ENCODE measurements around the gene KIAA1217.
A peak's percentile ranks its signal among the peaks of the same experiment; 100 is the strongest.

Gene KIAA1217

DNA sequence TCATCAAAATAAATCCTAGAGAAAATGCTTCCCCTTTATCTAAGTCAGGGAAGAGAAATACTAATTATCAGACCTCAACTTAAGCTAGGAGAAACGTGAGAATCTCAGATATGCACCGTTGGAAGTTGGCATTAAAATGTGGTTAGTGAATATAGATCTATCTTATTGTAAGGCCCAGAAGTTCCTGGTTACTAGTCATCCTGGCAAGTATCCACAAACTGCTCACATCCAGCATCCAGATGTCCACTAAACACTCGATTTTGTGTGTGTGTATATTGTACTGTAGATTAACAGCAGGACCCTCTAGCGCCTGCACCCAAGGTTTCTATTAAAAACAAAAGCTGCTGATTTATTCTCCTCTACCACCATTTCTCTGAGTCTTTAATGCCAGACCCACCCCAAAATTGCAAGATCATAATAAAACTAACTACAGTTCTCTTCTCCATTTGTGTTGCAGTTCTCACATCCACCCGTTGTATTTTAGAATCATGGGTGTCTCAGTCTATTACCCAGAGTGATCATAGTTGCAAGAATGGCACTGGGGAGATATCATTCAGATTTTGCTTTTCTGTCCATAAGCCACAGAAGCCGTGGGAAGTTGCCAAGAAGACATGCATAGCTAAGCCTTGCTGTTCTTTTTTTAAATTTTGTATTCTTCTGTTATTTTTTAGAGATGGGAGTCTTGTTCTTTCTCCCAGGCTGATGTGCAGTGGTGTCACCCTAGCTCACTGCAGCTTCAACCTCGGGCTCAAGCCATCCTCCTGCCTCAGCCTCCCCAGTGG lies 165.4 kb downstream of the KIAA1217 start:
- DNase-seq: no peak

DNA sequence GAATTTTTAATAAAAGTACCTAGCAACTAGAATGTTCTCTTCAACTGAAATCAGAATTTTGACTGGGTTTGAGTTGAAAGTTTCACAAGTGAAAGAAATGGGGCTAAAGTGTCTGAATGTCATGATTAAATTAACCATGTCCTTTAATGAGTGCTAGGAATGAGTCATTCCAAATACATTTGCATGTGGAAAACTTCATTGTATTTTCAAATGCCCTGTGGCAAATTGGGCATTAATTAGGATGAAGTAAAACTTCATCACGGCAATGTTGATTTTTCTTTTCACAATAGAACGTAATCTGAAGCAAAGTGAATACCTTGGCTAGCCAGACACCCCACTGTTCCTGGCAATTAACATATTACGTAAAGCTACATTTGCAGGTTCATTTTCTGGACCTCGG lies 166.6 kb downstream of the KIAA1217 start:
- no peak for DNase-seq

DNA sequence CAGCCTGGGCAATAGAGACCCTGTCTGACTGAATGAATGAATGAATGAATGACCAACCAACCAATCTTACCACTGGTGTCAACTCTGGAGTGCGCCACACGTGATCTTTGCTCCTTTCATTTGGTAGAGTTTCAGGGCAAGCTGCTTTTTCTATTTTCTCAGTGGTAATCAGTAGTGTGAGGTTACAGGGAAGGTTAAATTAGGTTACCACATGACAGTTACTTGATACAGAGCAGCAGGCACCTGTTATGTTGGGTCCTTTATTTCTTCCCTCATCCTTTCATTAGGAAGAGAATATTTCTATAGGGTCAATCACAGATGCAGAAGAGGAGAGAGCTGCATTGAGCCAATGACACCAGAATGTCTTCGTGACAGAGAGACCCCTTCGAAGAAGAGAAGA lies 167.8 kb downstream of the KIAA1217 start:
- DNase-seq: no peak

DNA sequence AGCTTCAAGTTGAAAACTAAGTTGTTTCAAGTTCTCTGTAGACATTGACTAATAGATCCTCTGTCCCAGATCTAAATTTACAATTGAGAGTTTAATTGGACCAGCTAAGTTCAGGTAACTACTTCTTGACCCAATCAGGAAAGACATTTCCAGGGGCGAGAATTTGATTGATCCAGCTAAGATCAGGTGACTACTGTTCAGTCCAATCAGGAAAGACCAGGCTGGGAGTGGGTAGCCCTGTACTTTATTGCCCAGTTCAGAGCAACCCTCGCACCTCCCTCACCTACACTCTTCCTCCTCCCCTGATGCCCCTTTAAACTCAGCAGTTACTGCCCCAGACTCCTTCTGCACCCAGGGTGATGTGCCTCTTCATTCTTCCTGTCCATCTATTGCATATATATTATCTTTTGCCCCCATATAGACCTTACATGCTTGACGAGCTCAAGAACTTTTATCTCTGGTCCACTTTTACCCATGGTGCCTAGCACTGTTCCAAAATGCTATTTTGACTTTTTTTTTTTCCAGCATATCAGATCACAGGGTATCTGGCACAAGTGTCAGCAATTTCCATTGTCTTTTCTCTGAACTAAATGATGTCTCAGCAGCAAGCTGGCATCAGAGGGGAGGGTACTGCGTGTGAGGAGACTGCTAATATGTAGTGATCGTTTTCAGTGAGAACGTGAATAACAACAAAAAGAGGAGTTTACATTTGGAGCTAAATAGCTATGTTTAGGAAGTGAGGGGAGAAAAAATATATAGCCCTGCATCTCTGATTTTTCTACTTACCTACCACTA lies 169.4 kb downstream of the KIAA1217 start:
- DNase-seq: no peak

DNA sequence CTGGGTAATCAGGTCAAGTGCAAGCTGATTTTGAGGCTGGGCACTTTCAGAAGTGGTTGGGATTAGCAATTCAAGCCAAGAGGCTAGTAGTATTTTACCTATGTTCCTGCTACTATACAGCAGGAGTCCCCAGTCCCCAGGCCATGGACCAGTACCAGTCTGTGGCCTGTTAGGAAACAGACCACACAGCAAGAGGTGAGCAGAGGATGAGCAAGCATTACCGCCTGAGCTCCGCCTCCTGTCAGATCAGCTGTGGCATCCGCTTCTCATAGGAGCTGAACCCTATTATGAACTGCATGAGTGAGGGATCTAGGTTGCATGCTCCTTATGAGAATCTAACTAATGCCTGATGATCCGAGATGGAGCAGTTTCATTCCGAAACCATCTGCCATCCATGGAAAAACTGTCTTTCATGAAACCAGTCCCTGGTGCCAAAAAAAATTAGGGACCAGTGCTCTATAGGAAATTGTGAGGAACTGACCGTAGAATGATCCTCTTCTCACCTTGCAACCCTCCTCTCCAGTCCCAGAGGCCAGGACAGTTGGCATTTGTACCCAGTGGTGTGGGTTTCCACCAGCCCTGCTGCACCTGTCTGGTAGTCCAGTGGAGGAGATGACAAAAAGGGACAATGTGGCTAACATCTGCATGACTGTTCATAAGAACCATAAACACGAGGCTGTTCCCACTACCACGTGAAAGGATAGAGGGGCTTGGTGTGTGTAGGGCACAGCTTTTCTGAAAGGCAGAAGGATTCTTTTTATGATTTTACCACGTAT lies 172.5 kb downstream of the KIAA1217 start:
- DNase-seq: no peak

DNA sequence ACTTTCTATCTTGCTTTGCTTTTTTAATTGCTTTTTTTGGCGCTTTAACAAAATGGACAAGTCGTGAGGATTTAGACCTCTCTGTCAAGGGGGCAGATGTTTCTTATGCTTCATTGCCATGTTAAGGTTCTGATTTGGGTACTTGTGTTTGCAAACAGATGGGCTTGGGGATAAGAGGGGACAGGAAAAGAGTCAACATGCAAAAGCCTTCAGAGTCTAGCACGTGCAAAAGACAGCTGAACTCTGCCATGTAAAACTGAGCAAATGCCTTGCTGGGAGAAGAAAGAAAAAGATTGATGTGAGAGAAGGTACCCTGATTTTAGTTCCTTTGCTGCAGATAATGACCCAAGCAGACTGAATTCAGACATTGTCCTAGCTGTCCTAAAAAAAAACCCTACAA lies 173.1 kb downstream of the KIAA1217 start:
- no peak for DNase-seq

DNA sequence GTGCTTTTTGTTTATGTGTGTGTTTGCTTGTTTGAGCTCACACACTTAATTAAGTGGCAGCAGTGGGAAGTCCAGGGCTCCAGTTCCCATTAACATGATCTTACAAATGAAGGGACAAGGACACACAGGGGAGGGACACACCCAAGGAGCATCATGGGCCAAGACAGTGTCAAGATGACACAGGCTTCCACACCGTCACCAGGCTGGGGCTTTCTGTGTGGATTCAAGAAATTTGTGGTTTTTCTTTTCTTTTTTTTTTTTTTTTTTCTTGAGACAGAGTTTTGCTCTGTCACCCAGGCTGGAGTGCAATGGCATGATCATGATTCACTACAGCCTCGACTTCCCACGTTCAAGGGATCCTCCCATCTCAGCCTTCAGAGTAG lies 173.6 kb downstream of the KIAA1217 start:
- no peak for DNase-seq

DNA sequence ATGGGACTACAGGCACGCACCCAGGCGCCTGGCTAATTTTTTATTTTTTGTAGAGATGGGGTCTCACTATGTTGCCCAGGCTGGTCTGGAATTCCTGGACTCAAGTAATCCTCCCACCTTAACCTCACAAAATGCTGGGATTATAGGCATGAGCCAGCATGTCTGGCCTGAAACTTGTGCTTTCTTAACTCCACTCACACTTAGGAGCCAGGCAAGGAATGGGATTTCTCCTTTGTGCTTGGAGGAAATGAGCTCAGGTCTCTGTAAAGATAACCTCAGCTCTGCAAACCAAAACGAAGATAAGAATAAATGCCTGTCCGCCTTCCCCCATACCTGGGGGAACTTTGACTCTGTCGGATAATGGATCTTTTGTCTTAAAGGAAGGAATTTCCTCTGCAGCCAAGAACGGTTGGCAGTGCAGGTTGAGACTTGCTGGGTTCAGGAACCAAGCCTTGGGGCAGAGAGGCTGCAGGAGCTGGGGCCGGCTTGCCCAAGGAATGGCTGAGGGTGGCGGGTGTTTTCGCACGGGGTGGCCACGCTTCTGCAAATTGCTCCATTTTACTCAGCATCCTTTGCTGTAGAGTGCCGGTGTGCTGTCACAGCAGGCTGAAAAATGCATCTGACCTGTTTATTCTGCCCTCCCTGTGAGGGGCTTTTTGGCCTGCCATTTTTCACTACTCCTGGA lies 174.2 kb downstream of the KIAA1217 start:
- DNase-seq: no peak

DNA sequence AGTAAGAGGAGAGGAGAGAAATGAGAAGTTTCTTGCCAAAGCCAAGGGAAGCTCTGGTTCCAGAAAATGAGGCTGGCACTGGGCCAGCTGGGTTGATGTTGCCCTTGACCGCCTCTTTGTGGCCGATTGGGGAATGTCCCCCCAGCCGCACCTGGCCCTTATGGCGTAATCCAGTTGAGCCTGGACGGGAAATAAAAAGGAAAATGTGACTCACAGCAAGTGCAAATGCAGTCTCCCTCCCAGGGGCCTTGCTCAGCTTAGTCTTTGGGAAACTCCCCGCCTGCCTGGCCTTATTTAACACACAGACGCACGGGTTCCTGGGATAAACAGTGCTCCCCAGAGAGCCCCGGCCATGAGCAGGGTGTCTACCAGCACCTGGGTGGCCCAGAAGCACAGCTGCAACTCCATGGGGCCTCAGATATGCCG lies 174.8 kb downstream of the KIAA1217 start:
- peak; percentile 71 for DNase-seq

DNA sequence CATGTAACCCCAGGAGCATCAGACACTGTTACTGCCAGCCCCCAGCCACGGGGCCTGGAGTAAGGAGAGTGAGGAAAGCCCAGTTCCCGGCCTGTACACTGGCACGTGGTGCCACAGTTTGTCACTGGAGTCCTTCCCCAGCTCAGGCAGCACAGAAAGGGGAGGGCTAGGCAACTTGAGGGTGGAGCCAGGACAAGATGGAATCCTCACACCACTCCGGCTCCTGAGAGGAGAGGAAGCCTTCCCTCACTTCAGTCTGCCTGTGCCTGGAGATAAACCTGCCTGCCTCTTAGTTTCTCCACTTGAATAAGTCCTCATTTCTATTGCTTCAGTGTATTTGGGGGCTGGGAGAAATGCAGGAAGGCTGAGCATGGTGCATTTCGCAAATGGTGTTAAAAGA lies 176.0 kb downstream of the KIAA1217 start:
- DNase-seq: no peak

DNA sequence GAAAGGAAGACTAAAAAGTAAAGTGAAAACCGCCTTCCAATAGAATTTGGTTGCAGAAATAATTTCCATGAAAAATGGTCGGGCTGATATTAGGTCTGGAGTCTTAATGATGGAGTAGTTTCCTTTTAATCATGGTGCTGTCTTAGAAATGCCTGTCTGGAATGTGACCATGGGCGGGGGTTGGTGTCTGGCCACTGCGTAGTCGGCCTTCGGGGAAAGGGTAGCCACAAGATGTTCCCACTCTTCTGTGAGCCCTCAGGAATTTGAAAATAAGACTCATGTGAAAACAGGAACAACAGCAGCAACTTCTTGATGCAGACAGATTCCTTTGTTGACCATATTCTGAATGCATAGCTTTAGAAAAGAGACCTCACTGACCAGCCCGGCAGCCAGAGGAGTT lies 176.8 kb downstream of the KIAA1217 start:
- DNase-seq: no peak

DNA sequence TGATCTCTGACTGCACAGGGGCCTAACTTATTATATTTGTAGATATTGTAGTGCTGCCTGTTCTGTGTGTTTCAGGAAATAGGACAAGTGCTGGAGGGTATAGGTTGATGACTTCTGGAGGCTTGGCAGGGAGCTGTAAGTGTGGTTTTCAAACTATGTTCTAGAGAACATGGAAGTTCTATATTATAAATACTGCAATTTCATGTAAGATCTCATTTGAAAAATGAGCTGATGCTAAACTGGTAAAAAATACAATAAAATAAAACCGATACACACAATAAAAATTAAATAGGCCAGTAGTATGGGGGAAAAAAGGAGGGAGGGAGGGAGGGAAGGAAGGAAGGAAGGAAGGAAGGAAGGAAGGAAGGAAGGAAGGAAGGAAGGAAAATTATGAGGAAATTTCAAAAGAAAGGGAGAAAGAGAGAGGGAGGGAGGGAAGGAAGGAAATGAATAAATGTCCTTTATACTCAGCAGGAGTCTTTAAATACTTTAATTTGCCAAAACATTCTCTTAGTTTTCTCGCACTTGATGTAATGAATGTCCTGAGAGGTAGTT lies 181.3 kb downstream of the KIAA1217 start:
- DNase-seq: no peak

DNA sequence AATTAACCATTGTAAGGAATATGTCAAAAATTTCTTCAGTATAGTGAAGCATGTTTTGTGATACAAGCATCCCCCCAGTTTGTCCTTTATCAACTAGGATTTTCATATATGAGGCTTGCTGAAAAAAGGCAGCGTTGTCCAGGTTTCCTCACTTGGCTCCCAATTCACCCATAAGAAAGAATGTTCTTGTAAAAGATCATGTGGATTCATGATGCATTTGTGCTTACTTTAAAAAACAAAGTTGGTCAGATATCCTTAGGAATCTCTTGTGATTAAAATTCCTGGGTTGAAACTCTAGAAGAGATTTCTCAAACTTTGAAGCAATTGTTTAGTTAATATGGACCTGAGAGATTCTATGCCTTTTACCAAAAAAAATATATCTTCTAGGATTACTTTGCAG lies 181.8 kb downstream of the KIAA1217 start:
- DNase-seq: no peak

DNA sequence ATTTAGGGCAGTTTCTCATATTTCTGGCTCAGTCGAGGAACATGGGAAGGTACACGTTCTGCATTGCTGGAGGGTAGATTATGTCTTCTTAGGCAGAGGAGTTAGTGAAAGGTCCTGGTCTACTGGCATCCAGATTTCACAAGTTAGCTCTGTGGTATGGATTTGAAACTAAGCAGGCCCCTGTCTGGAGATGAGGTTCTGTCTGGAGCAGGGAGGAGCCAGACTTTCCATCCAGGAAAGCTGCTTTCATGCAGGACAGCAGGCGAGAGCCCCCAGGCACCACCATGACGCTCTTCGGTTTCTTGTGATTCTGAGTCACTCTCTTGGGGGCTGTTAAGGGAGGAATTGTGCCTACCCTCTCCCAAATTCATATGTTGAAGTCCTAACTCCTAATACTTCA lies 184.3 kb downstream of the KIAA1217 start:
- DNase-seq: no peak

DNA sequence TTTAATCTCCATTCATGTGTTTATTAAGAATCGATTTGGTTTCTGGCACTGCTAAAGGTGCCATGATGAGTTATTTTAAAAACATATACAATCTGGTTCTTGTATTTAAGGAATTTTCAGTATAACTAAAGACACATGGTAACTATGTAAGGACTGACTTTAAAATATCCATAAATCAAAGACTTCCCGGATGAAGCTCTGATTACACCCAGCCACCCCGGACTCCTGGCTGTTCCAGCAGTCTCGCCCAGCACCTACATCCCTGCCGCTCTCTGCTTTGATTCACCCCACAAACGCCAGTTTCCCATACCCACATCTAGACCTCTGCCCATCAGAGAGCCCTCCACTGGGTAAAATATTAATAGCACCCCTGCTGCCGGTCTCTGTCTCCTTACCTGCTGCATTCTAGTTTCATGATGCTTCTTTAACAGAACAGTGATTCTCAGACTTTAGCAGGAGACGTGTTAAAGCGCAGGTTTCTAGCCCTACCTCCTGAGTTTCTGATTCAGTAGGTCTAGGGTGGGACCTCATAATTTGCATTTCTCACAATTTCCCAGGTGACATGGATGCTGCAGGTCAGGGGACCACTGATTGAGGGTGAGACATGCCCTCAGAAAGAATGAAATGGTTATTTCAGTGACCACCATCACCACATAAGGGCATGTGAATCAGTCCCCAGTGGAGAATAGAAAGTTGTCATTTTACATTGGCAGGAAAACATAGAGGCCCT lies 185.7 kb downstream of the KIAA1217 start:
- no peak for DNase-seq

DNA sequence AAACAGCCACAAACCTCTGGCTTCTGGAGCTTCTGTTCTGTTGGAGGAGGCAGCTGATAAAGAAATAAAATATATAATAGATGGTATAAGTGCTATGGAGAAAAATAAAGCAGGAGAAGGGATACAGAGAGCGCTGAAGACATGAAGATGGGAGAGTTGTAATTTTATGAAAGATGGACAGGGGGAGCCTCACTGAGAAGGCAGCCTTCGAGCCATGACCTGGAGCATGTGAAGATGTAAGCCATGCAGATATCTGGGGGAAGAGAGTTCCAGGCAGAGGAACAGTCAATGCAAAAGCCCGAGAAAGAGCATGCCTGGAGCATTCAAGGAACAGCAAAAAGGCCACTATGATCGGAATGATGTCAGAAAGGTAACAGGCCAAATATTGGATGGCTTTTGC lies 187.5 kb downstream of the KIAA1217 start:
- DNase-seq: no peak

DNA sequence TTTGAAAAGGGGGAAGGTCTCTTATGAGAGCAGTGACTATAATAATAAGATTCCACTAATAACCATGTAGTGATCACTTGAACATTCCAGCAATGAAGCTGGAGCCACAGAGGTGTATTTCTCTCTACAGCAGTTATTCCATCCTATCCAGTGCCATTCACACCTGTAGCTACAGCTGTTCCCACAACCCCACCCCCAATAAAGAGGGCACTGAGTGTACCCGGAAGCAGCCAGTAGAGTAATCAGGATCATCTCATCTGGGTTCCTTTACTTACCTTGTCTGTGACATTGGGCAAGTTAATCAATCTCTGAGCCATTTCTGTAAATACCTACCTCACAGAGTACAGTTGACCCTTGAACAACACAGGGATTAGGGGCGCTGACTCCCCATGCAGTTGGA lies 188.7 kb downstream of the KIAA1217 start:
- DNase-seq: no peak

DNA sequence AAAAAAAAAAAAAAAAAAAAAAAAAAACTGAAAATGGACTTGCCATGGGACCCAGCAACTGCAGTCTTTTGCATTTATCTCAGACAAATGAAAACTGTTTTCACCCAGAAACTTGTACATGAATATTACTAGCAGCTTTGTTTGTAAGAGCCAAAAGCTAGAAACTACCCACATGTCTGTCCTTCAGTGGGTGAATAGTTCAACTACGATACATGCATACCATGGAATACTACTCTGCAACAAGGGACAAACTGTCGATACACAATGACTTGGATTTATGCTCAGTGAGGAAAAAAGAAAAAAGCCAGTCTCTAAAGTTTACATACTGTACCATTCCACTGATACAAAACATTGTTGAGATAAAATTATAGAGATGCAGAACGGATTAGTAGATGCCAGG lies 195.6 kb downstream of the KIAA1217 start:
- DNase-seq: no peak

DNA sequence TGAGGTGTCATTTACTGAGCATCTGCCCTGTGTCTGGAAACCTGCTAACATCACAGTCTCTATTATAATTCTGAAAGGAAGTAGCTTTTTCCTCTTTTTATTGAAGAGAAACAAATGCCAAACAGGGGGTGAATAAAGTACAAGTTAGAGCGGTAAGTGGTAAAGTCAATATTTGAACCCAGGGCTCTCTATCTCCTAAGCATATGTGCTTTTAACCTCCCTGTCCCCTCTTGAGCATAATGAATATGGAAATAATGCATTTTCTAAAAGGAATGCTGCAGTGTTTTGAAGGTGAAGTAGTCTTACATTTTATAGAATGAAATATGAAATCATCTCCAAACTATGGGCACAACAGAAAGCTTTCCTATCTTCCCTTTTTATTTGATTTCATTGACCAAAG lies 196.7 kb downstream of the KIAA1217 start:
- no peak for DNase-seq

DNA sequence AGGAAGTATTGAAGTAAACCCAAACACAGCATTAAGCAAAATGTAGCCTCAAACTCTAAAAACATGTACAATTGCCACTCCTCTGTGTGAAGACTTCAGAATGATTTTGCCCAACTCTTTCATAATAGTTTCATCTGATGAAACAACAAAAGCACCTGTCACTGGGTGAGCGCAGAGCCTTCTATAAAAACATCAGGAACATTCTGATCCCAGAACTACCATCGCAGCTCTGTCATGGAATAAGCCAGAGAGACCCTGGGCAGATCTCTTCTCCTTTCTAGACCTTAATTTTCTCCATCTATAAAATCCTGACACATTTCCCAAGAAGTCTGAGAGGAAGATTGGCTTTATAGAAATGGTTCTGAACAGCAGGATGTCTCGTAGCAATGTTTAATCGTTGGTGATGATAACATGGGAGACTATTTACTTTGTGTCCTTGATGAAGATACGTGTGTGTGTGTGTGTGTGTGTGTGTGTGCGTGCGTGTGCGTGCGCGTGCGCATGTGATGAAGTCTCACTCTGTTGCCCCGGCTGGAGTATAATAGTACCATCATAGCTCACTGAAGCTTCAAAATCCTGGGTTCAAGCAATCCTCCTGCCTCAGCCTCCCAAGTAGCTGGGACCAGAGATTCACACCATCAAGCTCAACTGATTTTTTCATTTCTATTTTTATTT lies 198.0 kb downstream of the KIAA1217 start:
- no peak for DNase-seq

DNA sequence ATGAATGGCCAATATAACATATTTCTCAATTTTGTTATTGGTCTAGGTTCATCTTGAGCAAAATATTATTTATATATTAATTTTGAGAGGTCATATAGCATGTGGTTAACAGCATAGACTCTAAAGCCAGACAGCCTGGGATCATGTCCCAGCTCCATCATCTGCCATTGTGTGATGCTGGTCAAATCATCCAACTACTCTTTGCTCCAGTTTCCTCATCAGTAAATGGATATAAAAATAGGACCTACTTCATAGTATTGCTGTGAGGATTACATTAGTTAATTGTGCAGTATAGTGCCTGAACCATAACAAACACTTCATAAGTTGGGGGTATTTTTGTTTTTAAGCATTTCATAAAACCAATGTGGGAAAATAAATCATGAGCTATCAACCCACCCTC lies 199.0 kb downstream of the KIAA1217 start:
- no peak for DNase-seq

DNA sequence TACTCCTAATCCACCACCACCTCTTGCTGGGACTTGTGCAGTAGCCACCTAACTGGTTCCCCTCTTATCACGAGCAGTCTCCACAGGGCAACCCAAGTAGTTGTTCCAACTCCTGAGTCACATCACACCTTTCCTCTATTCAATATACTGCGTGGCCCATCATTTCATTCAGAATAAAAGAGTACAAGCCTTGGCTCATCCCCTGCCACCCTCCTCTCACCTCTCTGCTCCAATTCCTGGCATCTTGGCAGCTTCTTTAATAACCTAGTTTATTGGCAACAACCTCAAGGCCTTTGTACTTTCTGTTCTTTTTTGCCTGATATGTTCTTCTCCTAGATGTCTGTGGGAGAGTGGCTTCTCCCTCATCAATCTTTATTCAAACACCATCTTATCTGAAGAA lies 199.4 kb downstream of the KIAA1217 start:
- no peak for DNase-seq
